ENCODE measurements around the gene TSHZ3. TPM values are rescaled to one million over a fixed set of nuclear protein-coding genes. Genes with fewer than 3 reads are reported as not detected.

The TSHZ3 gene
- total RNA-seq, 1 experiment from 2014 or later: 0.05 TPM

DNA sequence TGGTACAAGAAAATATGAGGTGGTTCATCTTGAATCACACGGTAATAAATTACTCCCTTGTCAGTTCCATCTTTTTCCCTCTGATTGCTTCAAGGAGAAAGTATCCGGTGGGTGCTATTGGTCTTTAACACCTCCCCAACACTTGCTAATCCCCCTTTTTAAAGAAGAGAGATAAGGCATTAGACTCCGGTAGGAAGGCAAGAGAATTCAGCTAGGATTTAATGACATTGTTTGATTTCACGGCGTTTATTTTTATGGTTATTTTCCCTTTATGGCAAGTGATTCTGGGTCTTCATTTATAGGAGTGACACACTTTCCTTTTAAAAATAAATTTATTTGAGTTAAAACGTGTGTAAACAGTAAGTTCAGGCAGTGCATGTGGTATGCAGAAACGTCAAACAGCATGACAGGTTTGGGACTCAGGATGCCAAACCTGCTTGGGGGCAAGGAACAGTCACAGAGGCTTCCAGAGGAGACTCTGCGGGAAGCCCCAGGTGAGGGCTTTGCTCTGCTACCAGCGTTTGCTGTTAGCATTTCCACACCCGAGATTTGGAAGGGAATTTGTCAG, 36.5 kb downstream of the TSHZ3 start:
- H3K4me1 ChIP-seq (ENCODE audit: control insufficient read depth in 1 of 2, insufficient read depth in 2 of 2, low read length in 2 of 2): no peaks in the 10 kb centered on the region
- no peak for DNase-seq (ENCODE audit: low read depth, low spot score)
- ATAC-seq: no peak
- H3K9me2 ChIP-seq (ENCODE audit: insufficient read depth): no peaks in the 10 kb centered on the region
- H3K4me2 ChIP-seq (ENCODE audit: low read length): no peak overlapping the region
- H3K27ac ChIP-seq (ENCODE audit: low read depth, low read length): no peak overlapping the region
- H3K36me3 ChIP-seq (ENCODE audit: control insufficient read depth in 1 of 2, insufficient read depth in 2 of 2, low read length in 2 of 2): no peaks in the 10 kb centered on the region
- no TSS peak for BruUV-seq (replicated peaks)
- H3K79me2 ChIP-seq (ENCODE audit: insufficient read depth, low read length): no peaks in the 10 kb centered on the region
- H2AFZ ChIP-seq (ENCODE audit: low read depth, low read length, poor library complexity, severe bottlenecking): no peak overlapping the region
- CTCF ChIA-PET: no interaction called here
- intact Hi-C loops (cut with micrococcal nuclease): no loop called here
- H3K4me3 ChIP-seq (replicated peaks in 1 of 2; ENCODE audit: low read depth in 1 of 2, low read length in 2 of 2): no peak overlapping the region
- TF ChIP-seq SIN3A (IDR thresholded peaks at IDR 0.05; ENCODE audit: low read depth) (no peak), RAD21 (IDR thresholded peaks at IDR 0.05; ENCODE audit: low read depth) (no peak), EGR1 (IDR thresholded peaks at IDR 0.05; ENCODE audit: low read depth) (no peak), ZFX (IDR thresholded peaks at IDR 0.05) (no peak), JUND (IDR thresholded peaks at IDR 0.05) (no peak), ZNF274 (IDR thresholded peaks at IDR 0.05; ENCODE audit: low read depth, low read length) (no peak), CBX3 (IDR thresholded peaks at IDR 0.05; ENCODE audit: low read depth) (no peak), EZH2 (IDR thresholded peaks at IDR 0.05) (no peak), ELF1 (IDR thresholded peaks at IDR 0.05; ENCODE audit: borderline replicate concordance, low read depth) (no peak), SP1 (IDR thresholded peaks at IDR 0.05; ENCODE audit: low read depth) (no peak), FOSL1 (IDR thresholded peaks at IDR 0.05; ENCODE audit: low read depth) (no peak), POLR2A (IDR thresholded peaks at IDR 0.05; ENCODE audit: borderline replicate concordance, extremely low read depth, insufficient read depth, insufficient read length) (no peak)
- TF ChIP-seq, protein P1, sequence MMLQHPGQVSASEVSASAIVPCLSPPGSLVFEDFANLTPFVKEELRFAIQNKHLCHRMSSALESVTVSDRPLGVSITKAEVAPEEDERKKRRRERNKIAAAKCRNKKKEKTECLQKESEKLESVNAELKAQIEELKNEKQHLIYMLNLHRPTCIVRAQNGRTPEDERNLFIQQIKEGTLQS (IDR thresholded peaks at IDR 0.05): no peak
- H4K20me1 ChIP-seq (ENCODE audit: insufficient read depth): no peaks in the 10 kb centered on the region
- RAD21 ChIA-PET (ENCODE audit: low non-redundant PET in 1 of 2, low total read pairs in 2 of 2, uncharacterized antibody in 2 of 2, unreplicated experiment in 2 of 2): no interaction called here
- no peak overlapping the region for H3K9ac ChIP-seq (ENCODE audit: low read length)
- H3K27me3 ChIP-seq (ENCODE audit: insufficient read depth, low read length): no peaks in the 10 kb centered on the region
- POLR2A ChIA-PET: no interaction called here
- peaks cover 7 to 44% of the 10 kb centered on the region in 2 experiments; a peak in 2 of 4 replicates for H3K9me3 ChIP-seq (ENCODE audit: control insufficient read depth in 1 of 2, insufficient read depth in 1 of 2, low read depth in 1 of 2, low read length in 2 of 2)

Data from HCT116 (cell line).